ENCODE measurements around the gene BCCIP. TPM values are rescaled to one million over a fixed set of nuclear protein-coding genes. Genes with fewer than 3 reads are reported as not detected.

Gene BCCIP
- total RNA-seq, 2 donors from 2014 or later = 58.6 to 116 TPM

DNA sequence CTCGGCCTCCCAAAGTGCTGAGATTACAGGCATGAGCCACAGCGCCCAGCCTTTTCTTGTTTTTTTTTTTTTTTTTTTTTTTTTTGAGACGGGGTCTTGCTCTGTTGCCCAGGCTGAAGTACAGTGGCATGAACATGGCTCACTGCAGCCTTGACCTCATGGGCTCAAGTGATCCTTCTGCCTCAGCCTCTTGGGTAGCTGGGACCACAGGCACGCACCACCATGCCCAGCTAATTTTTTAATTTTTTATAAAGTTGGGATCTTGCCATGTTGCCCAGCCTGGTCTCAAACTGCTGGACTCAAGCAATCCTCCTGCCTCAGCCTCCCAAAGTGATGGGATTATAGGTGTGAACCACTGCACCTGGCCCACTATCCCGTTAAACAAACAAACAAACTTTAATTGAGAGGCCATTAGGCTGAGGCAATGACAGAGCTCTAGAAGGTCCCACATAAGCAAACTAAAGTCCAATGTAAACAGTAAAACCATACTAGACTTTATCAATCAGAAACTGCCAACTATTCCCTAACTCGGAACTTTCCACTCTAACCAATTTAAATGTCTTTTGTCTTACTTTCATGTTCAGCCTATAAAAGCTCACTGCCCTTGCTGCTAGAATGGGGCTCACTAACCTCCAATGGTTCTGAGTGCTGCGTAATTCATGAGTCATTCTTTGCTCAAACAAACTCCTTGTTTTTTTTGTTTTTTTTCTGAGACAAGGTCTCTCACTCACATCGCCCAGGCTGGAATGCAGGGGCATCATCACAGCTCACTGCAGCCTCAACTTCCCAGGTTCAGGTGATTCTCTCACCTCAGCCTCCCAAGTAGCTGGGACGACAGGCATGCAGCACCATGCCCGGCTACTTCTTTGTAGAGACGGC, 55.9 kb downstream of the BCCIP start:
- H3K27me3 Mint-ChIP-seq = no peaks in the 10 kb centered on the region
- peaks cover 5% of the 10 kb centered on the region for H3K9me3 Mint-ChIP-seq
- no peak overlapping the region for H3K4me3 Mint-ChIP-seq
- no peak for ATAC-seq (replicated peaks)
- H3K27ac Mint-ChIP-seq = no peak overlapping the region
- peaks cover 53% of the 10 kb centered on the region for H3K36me3 Mint-ChIP-seq (ENCODE audit: low read depth)
- H3K4me1 Mint-ChIP-seq = no peaks in the 10 kb centered on the region

DNA sequence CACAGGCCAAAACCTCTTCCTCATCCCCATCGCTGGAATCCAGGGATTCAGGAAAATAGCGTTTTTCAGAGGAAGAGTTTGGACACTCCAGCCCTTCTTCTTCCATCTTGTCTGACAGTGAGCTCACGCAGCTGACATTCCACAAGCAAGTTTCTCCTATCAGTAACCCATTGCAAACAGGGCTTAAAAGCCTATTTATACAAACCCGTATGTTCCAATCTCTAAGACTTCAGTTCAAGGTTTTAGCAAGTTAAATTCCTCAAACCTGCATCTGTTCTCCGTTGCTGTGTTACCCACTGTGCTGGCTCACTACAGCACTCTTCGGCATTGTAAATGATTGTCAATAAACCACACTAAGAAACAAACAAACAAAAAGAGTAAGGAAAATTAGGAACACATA, 57.4 kb downstream of the BCCIP start:
- no peak for ATAC-seq (replicated peaks)
- Mint-ChIP-seq H3K27ac (no peak overlapping the region), H3K4me1 (no peaks in the 10 kb centered on the region), H3K4me3 (no peak overlapping the region), H3K9me3 (peaks cover 5% of the 10 kb centered on the region), H3K27me3 (no peaks in the 10 kb centered on the region), H3K36me3 (ENCODE audit: low read depth) (peaks cover 46% of the 10 kb centered on the region)

- no peak for ATAC-seq (replicated peaks)
- peak within 1 kb of the TSS; percentile 44 for H3K27ac Mint-ChIP-seq
- H3K36me3 Mint-ChIP-seq (ENCODE audit: low read depth) = peaks cover 41% of the 10 kb centered on the region
- no peaks in the 10 kb centered on the region for H3K4me1 Mint-ChIP-seq
- H3K27me3 Mint-ChIP-seq = no peaks in the 10 kb centered on the region
- no peak within 1 kb of the TSS for H3K4me3 Mint-ChIP-seq
- peaks cover 3% of the 10 kb centered on the region for H3K9me3 Mint-ChIP-seq
Observed at GRCh38 chr10:125881192-125881591, 57.8 kb downstream of the BCCIP start, which contains the start of gene DHX32. TSS of gene DHX32 (minus strand) at chr10:125881292. CDS start at chr10:125880824, 468 bp downstream.

DNA sequence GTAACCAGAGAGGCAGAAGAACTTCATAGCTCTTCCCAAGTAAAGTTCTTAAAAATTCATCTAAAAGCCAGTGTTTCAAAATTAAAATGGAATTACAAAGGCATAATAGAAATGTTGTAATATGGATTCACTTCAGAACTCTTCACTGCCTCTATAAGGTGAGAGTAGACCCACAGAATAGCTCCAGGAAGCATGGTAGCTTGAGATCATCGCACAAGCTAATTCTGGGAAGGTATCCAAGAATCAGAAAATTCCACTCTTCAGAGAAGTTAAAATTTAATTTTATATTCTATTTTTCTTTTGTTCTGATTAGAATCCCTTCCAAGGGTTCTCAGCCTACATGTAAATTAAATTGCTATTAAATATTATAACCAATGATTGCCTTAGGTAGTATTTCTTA, 59.2 kb downstream of the BCCIP start:
- no peak for ATAC-seq (replicated peaks)
- Mint-ChIP-seq H3K36me3 (ENCODE audit: low read depth) (peaks cover 32% of the 10 kb centered on the region), H3K27ac (peak overlapping the region; percentile 44), H3K27me3 (no peaks in the 10 kb centered on the region), H3K9me3 (no peaks in the 10 kb centered on the region), H3K4me3 (no peak overlapping the region), H3K4me1 (no peaks in the 10 kb centered on the region)

DNA sequence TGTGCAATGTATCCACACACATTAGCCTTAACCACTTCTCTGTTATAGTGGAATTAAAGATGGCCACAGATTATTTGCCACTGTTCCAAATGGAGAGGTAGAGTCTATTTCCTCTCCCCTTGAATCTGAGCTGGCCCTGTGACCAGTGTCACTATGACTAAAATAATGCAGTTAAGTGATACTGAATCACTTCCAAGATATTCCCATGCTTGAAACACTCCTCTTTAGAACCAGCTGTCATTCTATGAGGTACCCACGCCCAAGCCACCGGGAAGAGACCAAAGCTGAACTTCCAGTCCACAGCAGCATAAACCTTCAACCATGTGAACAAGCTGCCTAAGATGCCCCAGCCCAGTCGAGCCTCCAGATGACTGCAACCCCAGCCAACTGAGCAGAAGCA, 59.9 kb downstream of the BCCIP start:
- Mint-ChIP-seq H3K9me3 (no peaks in the 10 kb centered on the region), H3K27me3 (no peaks in the 10 kb centered on the region), H3K36me3 (ENCODE audit: low read depth) (peaks cover 26% of the 10 kb centered on the region), H3K27ac (no peak overlapping the region), H3K4me3 (no peak overlapping the region), H3K4me1 (no peaks in the 10 kb centered on the region)
- ATAC-seq (replicated peaks) = no peak

Other genes with a start within 250 kb of the BCCIP start
- gene TEX36, start 140.4 kb upstream of the BCCIP start, total RNA-seq = not detected
- gene EDRF1, start 103.8 kb upstream of the BCCIP start, total RNA-seq = 10 to 100 TPM; 35.9 to 38.0 TPM
- gene MMP21, start 47.7 kb upstream of the BCCIP start, total RNA-seq = not detected
- 10 to 100 TPM; 23.0 to 41.1 TPM for gene UROS, start 288 bp upstream of the BCCIP start, total RNA-seq
- gene DHX32, start 57.7 kb downstream of the BCCIP start, total RNA-seq = 10 to 100 TPM; 28.4 to 38.9 TPM
- gene FANK1, start 73.0 kb downstream of the BCCIP start, total RNA-seq = 1 to 10 TPM; 1.2 to 4.7 TPM

All from activated T-helper 17 cell treated with anti-CD3 and anti-CD28 coated beads, Interleukin-2, amount 50 U/mL, for 72 hours (primary cell).